Cerebellar nuclear complex (tissue), 1 donor: ENCODE measurements around the gene CRISPLD2.

Experiments
- DNase-seq, 2 experiments: peaks; one replicate each; lab custom pipeline; 2025; lab: John Stamatoyannopoulos, UW

Gene CRISPLD2

GRCh38 chr16:84800158-84800978, 19.4 kb upstream of the CRISPLD2 start:
- no peak for DNase-seq

- DNase-seq = no peak
Measured at GRCh38 chr16:84803146-84803545, 16.6 kb upstream of the CRISPLD2 start.

- DNase-seq = no peak
Measured at GRCh38 chr16:84804326-84804725, 15.5 kb upstream of the CRISPLD2 start.

GRCh38 chr16:84806256-84806889, 13.4 kb upstream of the CRISPLD2 start:
- no peak for DNase-seq

GRCh38 chr16:84806890-84807258, 12.9 kb upstream of the CRISPLD2 start:
- DNase-seq = no peak

GRCh38 chr16:84807776-84808175, 12.0 kb upstream of the CRISPLD2 start:
- no peak for DNase-seq

GRCh38 chr16:84808826-84809225, 11.0 kb upstream of the CRISPLD2 start:
- DNase-seq = no peak

- no peak for DNase-seq
Measured at GRCh38 chr16:84810518-84811273, 9.1 kb upstream of the CRISPLD2 start.

- DNase-seq = no peak
Measured at GRCh38 chr16:84811529-84811928, 8.3 kb upstream of the CRISPLD2 start.

- DNase-seq = no peak
Measured at GRCh38 chr16:84813141-84813934, 6.4 kb upstream of the CRISPLD2 start.

- DNase-seq = no peak
Measured at GRCh38 chr16:84815462-84815861, 4.3 kb upstream of the CRISPLD2 start.

GRCh38 chr16:84816023-84816422, 3.8 kb upstream of the CRISPLD2 start:
- no peak for DNase-seq

GRCh38 chr16:84816485-84816884, 3.3 kb upstream of the CRISPLD2 start:
- DNase-seq = no peak

GRCh38 chr16:84817206-84817605, 2.6 kb upstream of the CRISPLD2 start:
- DNase-seq = no peak

GRCh38 chr16:84817613-84818012, 2.2 kb upstream of the CRISPLD2 start:
- no peak for DNase-seq

- DNase-seq = no peak
Measured at GRCh38 chr16:84818133-84818532, 1.7 kb upstream of the CRISPLD2 start.

GRCh38 chr16:84818989-84819643, 669 bp upstream of the CRISPLD2 start:
- DNase-seq = no peak

GRCh38 chr16:84820305-84820684, 510 bp downstream of the CRISPLD2 start:
- no peak for DNase-seq

- no peak for DNase-seq
Measured at GRCh38 chr16:84820771-84821170, 986 bp downstream of the CRISPLD2 start.

GRCh38 chr16:84821179-84821578, 1.4 kb downstream of the CRISPLD2 start:
- DNase-seq = no peak
